OCI-M1 (cell line): ENCODE data around the gene OR2M7.
A peak's percentile ranks its signal among the peaks of the same experiment; 100 is the strongest.
"Not testable (repeated sequence)": the region's sequence is repeated elsewhere in the genome, so short reads cannot be mapped to it uniquely, and the experiment has no call there.

Experiments used
- DNase-seq: peaks from one replicate; lab custom pipeline; 2025; lab: John Stamatoyannopoulos, UW

The OR2M7 gene, protein sequence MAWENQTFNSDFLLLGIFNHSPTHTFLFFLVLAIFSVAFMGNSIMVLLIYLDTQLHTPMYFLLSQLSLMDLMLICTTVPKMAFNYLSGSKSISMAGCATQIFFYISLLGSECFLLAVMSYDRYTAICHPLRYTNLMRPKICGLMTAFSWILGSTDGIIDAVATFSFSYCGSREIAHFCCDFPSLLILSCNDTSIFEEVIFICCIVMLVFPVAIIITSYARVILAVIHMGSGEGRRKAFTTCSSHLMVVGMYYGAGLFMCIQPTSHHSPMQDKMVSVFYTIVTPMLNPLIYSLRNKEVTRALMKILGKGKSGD

DNA sequence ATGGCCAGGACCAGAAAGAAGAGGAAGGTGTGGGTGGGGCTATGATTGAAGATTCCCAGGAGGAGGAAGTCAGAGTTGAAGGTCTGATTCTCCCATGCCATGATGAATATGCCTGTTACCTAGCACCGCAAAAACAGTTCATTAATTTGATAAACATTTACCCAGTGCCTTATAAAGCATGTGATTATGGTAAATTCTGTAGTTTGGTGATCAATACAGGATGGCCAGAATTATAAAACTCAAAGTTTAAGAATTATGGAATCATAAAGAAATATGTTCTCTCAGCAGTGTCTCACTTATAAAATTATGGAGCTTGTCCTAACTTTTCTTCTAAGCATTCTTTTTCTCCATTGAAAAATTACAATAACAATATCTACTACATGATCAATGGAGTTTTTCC, at the start of gene OR2M7:
Gene OR2M7, minus strand, starts transcription at position 101 of the 400 bp plus-strand sequence. Its CDS starts 0 bp downstream, at position 101.
- no peak for DNase-seq

DNA sequence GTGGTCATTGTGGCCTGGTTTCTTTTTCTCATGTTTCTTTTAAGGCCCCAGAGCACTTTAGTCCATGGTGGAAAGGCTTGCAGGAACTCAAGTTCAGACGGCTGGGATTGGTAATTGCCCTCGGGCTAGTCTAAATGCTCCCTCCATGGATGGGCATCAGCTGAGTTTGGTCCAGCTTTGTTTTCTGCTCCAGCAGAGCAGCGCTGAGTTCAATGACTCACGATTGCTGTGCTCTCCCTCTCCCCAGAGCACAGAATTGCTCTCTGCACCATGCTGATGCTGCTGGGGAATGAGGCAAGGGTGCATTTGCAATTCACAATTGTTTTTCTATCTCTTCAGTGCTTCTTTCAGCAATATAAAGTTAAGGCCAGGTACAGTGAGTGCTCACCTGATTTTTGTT, 49.4 kb upstream of the OR2M7 start:
- DNase-seq: no peak

DNA sequence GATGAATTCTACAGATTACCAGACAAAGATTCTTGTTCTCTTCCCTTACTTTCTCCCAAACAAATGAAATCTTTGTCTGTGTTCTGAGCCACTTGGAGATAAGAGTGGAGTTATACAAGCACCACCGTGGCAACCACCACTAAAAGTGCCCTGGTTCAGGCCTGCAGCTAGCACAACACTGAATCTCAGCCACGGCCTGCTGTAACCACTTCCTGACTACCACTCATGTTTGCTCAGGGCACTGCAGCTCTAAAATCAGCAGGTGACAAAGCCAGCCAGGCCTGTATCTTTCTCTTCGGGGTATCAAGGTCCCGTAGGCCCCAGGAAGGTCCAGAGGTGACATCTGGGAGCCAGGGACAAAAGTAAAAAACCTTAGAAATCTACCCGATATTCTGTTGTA, 48.0 kb upstream of the OR2M7 start:
- no peak for DNase-seq

DNA sequence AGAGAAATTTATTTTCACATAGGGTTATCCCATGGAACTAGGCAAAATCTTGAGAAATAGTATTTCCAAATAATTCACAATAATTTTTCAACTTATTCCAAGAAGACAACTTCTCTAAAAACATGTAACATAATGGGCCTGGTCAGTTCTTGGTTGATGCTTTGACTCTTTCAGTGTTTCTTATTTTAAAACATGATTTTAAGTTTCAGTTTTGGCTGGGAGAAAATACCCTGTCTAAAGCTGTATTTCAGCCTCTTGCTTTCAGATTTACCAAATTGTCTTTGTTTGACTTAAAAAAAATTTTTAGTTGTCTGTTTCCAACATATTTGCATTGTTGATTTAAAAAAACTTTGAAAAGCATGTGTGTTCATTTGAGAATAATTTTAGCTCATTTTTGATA, 42.2 kb upstream of the OR2M7 start:
- DNase-seq: no peak

DNA sequence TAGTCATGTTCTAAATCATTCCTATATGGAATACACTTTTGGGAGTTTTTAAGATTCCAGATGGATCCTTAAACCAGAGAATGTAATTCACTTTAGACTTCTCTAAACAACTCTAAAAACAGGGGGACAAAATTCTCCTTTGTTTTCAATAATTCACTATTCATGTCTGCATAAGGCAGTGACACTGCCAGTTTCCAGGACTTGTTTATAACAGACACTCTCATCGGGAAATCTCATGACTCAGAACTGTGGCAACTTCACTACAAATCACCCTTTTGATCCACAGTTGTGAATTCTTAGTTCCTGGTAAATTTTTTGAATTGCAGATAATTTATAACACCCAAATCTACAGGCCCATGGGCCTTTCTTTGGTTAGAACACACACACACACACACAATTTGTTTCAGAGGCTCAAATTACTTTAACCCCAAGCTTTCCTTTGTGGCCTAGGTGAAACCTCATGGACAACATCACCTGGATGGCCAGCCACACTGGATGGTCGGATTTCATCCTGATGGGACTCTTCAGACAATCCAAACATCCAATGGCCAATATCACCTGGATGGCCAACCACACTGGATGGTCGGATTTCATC, 36.9 kb upstream of the OR2M7 start, which contains the start of gene OR2T4:
Gene OR2T4, plus strand, starts transcription at position 545 of the 595 bp plus-strand sequence. Its CDS starts 0 bp downstream, at position 545.
- DNase-seq: peak; percentile 31

DNA sequence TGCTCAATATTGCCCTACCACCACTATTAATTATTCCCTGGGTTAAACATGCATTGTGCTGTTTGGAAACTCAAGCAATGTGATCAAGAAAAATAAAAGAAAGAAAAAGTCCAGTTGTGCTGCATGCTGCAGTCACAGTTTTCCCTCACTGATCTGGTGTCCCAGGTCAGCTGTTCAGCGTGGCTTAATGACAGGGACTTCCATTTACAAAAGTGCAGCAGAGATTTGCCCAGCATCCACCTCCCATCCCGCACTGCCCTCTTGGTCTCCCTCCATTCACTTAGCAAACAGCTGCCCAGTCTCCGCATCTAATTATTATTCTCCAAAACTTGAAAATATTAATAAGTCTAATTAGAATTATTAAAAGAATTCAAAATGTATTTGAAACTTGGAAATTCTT, 35.0 kb upstream of the OR2M7 start:
- no peak for DNase-seq

DNA sequence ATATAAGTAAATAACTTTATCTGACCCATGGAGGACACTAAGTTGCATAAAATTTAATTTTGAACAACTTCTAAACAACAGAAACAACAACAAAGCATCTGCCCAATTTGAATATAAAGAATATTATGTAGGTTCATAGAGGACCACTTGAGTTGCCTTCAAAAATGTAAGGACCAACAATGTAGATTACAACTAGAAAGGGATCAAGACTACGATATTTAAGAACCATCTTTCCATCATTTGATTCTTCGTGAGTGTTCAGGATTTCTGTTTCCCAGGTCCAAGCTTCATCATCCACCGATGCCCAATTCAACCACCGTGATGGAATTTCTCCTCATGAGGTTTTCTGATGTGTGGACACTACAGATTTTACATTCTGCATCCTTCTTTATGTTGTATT, 24.1 kb upstream of the OR2M7 start, which contains the start of gene OR14C36:
Gene OR14C36, plus strand, starts transcription at position 301 of the 400 bp plus-strand sequence. Its CDS starts 0 bp downstream, at position 301.
- no peak for DNase-seq

DNA sequence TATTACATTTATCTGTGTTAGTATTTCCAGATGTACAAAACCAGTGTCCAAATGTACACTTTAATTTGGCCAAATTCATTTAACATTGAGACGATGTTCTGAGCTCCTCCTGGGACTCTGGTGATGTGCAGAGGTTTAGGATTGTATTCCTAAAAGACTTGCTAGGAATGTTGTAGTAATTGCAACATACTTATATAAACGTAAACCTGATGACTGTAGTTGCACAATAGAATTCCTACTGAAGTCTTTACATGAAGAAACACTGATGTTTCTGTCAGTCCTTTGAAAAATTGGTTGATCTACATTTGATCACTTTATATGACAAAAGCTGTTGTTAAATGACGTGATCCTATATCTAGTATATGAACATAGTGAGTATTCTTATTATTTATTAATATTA, 19.1 kb upstream of the OR2M7 start:
- no peak for DNase-seq

DNA sequence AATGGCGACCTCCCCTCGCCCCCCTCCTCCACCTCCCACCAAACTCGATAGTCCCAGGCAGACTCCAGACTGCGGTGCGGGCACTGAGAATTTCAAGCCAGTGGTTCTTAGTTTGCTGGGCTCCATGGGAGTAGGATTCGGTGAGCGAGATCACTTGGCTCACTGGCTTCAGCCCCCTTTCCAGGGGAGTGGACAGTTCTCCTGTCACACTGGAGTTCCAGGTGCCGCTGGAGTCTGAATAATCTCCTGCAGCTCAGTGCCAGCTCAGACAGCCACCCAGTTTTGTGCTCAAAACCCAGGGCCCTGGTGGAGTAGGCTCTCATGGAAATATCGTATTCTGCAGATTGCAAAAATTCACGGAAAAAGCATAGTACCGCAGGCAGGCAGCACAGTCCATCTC, 7.6 kb downstream of the OR2M7 start:
- no peak for DNase-seq

DNA sequence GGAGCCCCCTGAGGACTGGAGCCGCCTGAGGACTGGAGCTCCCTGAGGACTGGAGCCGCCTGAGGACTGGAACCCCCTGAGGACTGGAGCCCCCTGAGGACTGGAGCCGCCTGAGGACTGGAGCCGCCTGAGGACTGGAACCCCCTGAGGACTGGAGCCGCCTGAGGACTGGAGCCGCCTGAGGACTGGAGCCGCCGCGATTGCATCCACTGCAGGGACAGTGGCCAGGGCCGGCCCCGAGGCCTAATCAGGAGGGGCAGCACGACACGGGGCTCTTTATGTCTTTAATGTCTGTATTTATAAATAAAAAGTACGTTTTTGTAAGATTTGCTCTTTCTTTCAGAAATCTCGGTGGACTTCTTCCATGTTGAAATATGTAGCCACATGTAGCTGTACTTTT, 17.6 kb downstream of the OR2M7 start:
- DNase-seq: not testable (repeated sequence)

DNA sequence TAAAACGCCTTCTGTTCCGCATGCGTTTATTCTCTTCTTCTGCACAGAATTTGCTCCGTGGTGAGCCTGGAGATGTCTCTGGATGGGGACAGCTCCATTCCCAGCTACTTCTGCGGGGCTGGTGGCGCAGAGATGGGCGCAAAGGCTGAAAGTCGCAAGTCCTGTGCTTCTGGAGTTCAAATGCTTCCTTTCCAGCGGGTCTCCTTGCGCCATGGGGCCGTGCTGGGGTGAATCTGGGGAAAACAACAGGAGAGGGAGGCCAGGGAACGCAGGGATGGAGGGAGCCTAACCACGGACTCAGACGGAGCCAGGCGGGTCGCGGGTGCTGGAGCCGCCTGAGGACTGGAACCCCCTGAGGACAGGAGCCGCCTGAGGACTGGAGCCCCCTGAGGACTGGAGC, 18.3 kb downstream of the OR2M7 start:
- DNase-seq: no peak

DNA sequence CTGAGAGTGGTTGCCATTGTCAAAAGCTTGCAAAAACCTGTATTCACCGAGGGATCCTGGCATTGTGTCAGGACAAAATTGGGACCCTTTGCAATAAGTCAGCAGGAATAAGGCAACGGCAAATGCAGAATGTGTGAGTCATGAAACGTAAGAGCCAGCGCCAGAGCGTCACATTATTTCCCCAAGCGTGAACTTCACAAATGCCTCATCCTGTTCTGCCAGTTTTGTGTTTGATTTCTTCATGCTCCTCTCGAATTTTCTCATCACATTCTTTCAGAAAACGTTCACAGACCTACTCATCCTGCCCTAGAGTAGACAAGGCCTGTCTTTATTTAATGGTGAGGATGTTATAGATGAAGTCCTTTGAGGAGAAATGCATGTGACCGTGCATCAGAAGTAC, 18.7 kb downstream of the OR2M7 start:
- not testable (repeated sequence) for DNase-seq

DNA sequence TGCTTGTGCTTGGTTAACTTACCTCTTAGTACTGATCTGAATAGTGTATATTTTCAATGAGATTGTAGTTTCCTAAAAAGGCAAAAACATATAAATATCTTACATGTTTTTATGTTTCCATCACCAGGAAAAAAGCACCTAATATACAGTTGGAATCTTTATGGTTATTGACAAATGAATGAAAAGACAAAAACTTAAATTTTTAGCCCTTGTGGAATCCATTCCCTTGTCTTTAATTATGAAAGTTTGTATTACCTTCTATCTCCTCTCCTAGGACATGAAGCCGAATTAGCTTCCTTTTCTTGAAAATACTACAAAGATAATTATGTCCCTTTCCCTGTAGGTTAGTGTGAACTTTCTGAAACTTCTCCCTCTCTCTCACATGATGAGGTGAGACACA, 21.0 kb downstream of the OR2M7 start, which contains the start of gene OR2T12:
Gene OR2T12, minus strand, starts transcription at position 101 of the 400 bp plus-strand sequence. CDS start 7,846 bp downstream, outside the sequence.
- DNase-seq: no peak

DNA sequence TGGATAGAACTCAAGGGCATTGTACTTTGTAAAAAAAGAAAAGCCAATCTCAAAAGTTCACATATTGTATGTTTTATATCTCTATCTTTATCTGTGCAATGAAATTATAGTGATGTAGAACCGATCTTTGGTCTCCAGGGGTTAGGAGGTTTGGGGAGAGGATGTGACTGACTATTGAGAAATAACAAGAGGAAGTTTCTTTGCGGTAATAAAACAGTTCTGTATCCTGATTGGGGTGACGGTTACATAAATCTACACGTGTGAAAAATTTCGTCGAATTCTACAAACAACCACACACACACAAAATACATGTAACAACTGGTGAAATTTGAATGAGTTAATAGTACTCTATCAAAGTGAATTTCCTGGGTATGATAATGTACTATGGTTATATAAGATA, 36.0 kb downstream of the OR2M7 start:
- peak; percentile 36 for DNase-seq

DNA sequence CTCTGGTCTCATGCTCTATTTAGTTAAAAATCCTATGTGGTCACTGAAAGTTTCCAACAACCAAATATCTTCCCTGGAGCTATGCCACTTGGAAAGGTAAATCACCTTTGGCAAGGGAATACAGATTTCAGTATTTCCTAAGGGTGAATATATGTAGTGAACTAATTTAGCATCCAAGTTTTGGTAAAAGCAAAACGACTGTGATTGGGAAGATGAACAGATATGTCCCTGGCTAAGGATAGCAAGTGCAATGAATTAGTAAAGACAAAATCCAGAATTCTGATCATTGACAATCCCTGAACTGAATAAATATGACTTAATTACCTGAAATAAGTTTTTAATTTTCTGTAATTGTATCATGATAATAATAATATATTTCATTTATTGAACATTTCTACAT, 46.5 kb downstream of the OR2M7 start, which contains the start of gene OR2T33:
Gene OR2T33, minus strand, starts transcription at position 101 of the 400 bp plus-strand sequence. CDS start 4,162 bp downstream, outside the sequence.
- DNase-seq: no peak
